HCT116 (cell line): Measurements from ENCODE around the gene METTL27. TPM values are rescaled to one million over a fixed set of nuclear protein-coding genes. Genes with fewer than 3 reads are reported as not detected.

Source experiments
- ATAC-seq: fragments of 200-7000 bp; cut with Tn5 transposase; 2 replicates; pipeline ENCODE4 v1.9.1; 2020; ENCODE audit warnings: mild to moderate bottlenecking, moderate library complexity
- BruUV-seq: library from RNA; stranded (reverse); fragments of 400-500 nt; replicated peaks from 2 replicates; lab custom pipeline; 2021; lab: Mats Ljungman, UMichigan
- CTCF ChIA-PET: fragments of 300-600 bp; sonication (Branson Sonifier 250); formaldehyde crosslinking; loops from one replicate; lab custom pipeline; 2021; ENCODE audit warnings: antibody characterized with exemption; lab: Charles Lee
- POLR2A ChIA-PET: fragments of 300-600, 350-600 bp; sonication (Branson Sonifier 250); formaldehyde crosslinking; loops from one replicate; lab custom pipeline; 2021; ENCODE audit warnings: antibody characterized with exemption; lab: Charles Lee
- RAD21 ChIA-PET, 2 experiments: fragments of 300-600 bp; sonication (Branson Sonifier 250); formaldehyde crosslinking; loops; one replicate each; lab custom pipeline; 2023; ENCODE audit warnings: low total read pairs in 2 of 2; ENCODE audit not compliant: uncharacterized antibody in 2 of 2, unreplicated experiment in 2 of 2, low non-redundant PET in 1 of 2; lab: Charles Lee
- DNase-seq: peaks from one replicate; pipeline ENCODE4 v3.0.0-alpha.2; 2010; ENCODE audit warnings: low read depth, low spot score
- H2AFZ ChIP-seq: fragments of 200-600 bp; shearing (Covaris generic), sonication (generic); 2 replicates; pipeline ENCODE4 v1.6.1; 2017; ENCODE audit warnings: low read depth, mixed run types, mixed read lengths, antibody characterized with exemption, low read length; ENCODE audit not compliant: poor library complexity, severe bottlenecking
- H3K27ac ChIP-seq: 2 replicates; pipeline ENCODE4 v1.5.1; 2012; ENCODE audit warnings: low read depth, low read length
- H3K27me3 ChIP-seq: fragments of 200-600 bp; sonication (generic); 2 replicates; pipeline ENCODE4 v1.6.1; 2016; ENCODE audit warnings: mixed run types, low read length, mixed read lengths; ENCODE audit not compliant: insufficient read depth
- H3K36me3 ChIP-seq, 2 experiments: fragments of 200-500 bp in 1 of 2; fragments of 200-600 bp in 1 of 2; sonication (Bioruptor generic) in 1 of 2; sonication (generic) in 1 of 2; 2 replicates each; pipeline versions ENCODE4 v1.5.1 to v1.6.1; 2014 to 2016; ENCODE audit warnings: low read length in 2 of 2, inconsistent platforms in 1 of 2, mixed read lengths in 1 of 2, mixed run types in 1 of 2; ENCODE audit not compliant: insufficient read depth in 2 of 2, control insufficient read depth in 1 of 2
- H3K4me1 ChIP-seq, 2 experiments: fragments of 200-600 bp in 1 of 2; sonication (generic) in 1 of 2; 2 replicates each; pipeline versions ENCODE4 v1.5.1 to v1.6.1; 2012 to 2017; ENCODE audit warnings: low read length in 2 of 2, inconsistent platforms in 1 of 2, mild to moderate bottlenecking in 1 of 2, mixed read lengths in 1 of 2, mixed run types in 1 of 2, moderate library complexity in 1 of 2; ENCODE audit not compliant: insufficient read depth in 2 of 2, control insufficient read depth in 1 of 2
- H3K4me2 ChIP-seq: fragments of 200-600 bp; sonication (generic); 2 replicates; pipeline ENCODE4 v1.6.1; 2017; ENCODE audit warnings: mixed run types, low read length, mixed read lengths
- H3K4me3 ChIP-seq, 2 experiments: fragments of 200-600 bp in 1 of 2; sonication (generic) in 1 of 2; replicated peaks in 1 of 2; 2 replicates each; pipeline ENCODE4 v1.5.1; 2011 to 2016; ENCODE audit warnings: low read length in 2 of 2, control low read depth in 1 of 2, low read depth in 1 of 2, mild to moderate bottlenecking in 1 of 2, mixed read lengths in 1 of 2, mixed run types in 1 of 2
- H3K79me2 ChIP-seq: fragments of 200-600 bp; sonication (generic); 2 replicates; pipeline ENCODE4 v1.6.1; 2017; ENCODE audit warnings: mild to moderate bottlenecking, mixed run types, low read length, moderate library complexity, mixed read lengths; ENCODE audit not compliant: insufficient read depth
- H3K9ac ChIP-seq: fragments of 200-600 bp; sonication (generic); 2 replicates; pipeline ENCODE4 v1.6.1; 2016; ENCODE audit warnings: low read length, mixed read lengths
- H3K9me2 ChIP-seq: fragments of 200-600 bp; sonication (generic), shearing (Covaris generic); 2 replicates; pipeline ENCODE4 v1.6.1; 2017; ENCODE audit warnings: mixed run types, mild to moderate bottlenecking, moderate library complexity; ENCODE audit not compliant: insufficient read depth
- H3K9me3 ChIP-seq, 2 experiments: fragments of 200-500 bp in 1 of 2; fragments of 200-600 bp in 1 of 2; sonication (Bioruptor generic) in 1 of 2; sonication (generic) in 1 of 2; 2 replicates each; pipeline ENCODE4 v1.6.1; 2014 to 2017; ENCODE audit warnings: low read length in 2 of 2, mixed read lengths in 2 of 2, inconsistent platforms in 1 of 2, low read depth in 1 of 2, mild to moderate bottlenecking in 1 of 2, mixed run types in 1 of 2, moderate library complexity in 1 of 2; ENCODE audit not compliant: control insufficient read depth in 1 of 2, insufficient read depth in 1 of 2
- H4K20me1 ChIP-seq: fragments of 200-600 bp; sonication (generic), shearing (Covaris generic); 2 replicates; pipeline ENCODE4 v1.6.1; 2017; ENCODE audit warnings: mixed run types, mild to moderate bottlenecking, moderate library complexity; ENCODE audit not compliant: insufficient read depth
- ATF3 ChIP-seq: IDR thresholded peaks from 2 replicates; pipeline ENCODE4 v1.6.1; 2012
- CEBPB ChIP-seq: IDR thresholded peaks from 2 replicates; pipeline ENCODE4 v1.6.1; 2012; ENCODE audit warnings: low read depth
- EGR1 ChIP-seq: IDR thresholded peaks from 2 replicates; pipeline ENCODE4 v1.6.1; 2012; ENCODE audit warnings: low read depth
- ELF1 ChIP-seq: IDR thresholded peaks from 2 replicates; pipeline ENCODE4 v1.6.1; 2012; ENCODE audit warnings: low read depth, borderline replicate concordance
- EZH2phosphoT487 ChIP-seq: fragments of 200-600 bp; IDR thresholded peaks from 2 replicates; pipeline ENCODE4 v1.6.1; 2018; ENCODE audit warnings: antibody characterized with exemption, borderline replicate concordance
- FOSL1 ChIP-seq: IDR thresholded peaks from 2 replicates; pipeline ENCODE4 v1.6.1; 2012; ENCODE audit warnings: low read depth
- JUND ChIP-seq: IDR thresholded peaks from 2 replicates; pipeline ENCODE4 v1.6.1; 2012
- SIN3A ChIP-seq: IDR thresholded peaks from 2 replicates; pipeline ENCODE4 v1.6.1; 2012; ENCODE audit warnings: low read depth
- SP1 ChIP-seq: IDR thresholded peaks from 2 replicates; pipeline ENCODE4 v1.6.1; 2012; ENCODE audit warnings: low read depth
- TCF7L2 ChIP-seq: IDR thresholded peaks from 2 replicates; pipeline ENCODE4 v1.7.0; 2011; ENCODE audit warnings: borderline replicate concordance, inconsistent platforms; ENCODE audit not compliant: insufficient read depth, insufficient read length; ENCODE audit errors: extremely low read depth
- YY1 ChIP-seq: IDR thresholded peaks from 2 replicates; pipeline ENCODE4 v1.6.1; 2011; ENCODE audit warnings: low read length, low read depth, moderate library complexity, mild to moderate bottlenecking; ENCODE audit not compliant: insufficient replicate concordance; ENCODE audit errors: extremely low read depth
- ZNF274 ChIP-seq: fragments of 200-500 bp; sonication (Bioruptor generic); IDR thresholded peaks from 2 replicates; pipeline ENCODE4 v1.6.1; 2014; ENCODE audit warnings: mild to moderate bottlenecking, low read depth, low read length, inconsistent platforms
- intact Hi-C: fragments of 100-400 bp; cut with micrococcal nuclease; formaldehyde crosslinking; loops from 2 replicates; pipeline ENCODE4 v1.10.0; 2022
- total RNA-seq: library from RNA; stranded (reverse); gene quantifications from one replicate; pipeline ENCODE4 v1.2.1, GENCODE V29; 2021; ENCODE audit not compliant: unreplicated experiment
- TF ChIP-seq, protein P1 (sequence below): IDR thresholded peaks from 2 replicates; pipeline ENCODE4 v1.6.1; 2012; ENCODE audit warnings: low read depth
- TF ChIP-seq, protein P2 (sequence below): IDR thresholded peaks from 2 replicates; pipeline ENCODE4 v1.6.1; 2011; ENCODE audit warnings: mild to moderate bottlenecking, low read length, moderate library complexity; ENCODE audit not compliant: insufficient replicate concordance; ENCODE audit errors: extremely low read depth

The METTL27 gene
- total RNA-seq, 1 experiment from 2014 or later: 30.4 TPM

GRCh38 chr7:73864981-73865711 is 22.8 kb upstream of the METTL27 start (continued):
- TF ChIP-seq, protein P1, sequence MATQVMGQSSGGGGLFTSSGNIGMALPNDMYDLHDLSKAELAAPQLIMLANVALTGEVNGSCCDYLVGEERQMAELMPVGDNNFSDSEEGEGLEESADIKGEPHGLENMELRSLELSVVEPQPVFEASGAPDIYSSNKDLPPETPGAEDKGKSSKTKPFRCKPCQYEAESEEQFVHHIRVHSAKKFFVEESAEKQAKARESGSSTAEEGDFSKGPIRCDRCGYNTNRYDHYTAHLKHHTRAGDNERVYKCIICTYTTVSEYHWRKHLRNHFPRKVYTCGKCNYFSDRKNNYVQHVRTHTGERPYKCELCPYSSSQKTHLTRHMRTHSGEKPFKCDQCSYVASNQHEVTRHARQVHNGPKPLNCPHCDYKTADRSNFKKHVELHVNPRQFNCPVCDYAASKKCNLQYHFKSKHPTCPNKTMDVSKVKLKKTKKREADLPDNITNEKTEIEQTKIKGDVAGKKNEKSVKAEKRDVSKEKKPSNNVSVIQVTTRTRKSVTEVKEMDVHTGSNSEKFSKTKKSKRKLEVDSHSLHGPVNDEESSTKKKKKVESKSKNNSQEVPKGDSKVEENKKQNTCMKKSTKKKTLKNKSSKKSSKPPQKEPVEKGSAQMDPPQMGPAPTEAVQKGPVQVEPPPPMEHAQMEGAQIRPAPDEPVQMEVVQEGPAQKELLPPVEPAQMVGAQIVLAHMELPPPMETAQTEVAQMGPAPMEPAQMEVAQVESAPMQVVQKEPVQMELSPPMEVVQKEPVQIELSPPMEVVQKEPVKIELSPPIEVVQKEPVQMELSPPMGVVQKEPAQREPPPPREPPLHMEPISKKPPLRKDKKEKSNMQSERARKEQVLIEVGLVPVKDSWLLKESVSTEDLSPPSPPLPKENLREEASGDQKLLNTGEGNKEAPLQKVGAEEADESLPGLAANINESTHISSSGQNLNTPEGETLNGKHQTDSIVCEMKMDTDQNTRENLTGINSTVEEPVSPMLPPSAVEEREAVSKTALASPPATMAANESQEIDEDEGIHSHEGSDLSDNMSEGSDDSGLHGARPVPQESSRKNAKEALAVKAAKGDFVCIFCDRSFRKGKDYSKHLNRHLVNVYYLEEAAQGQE: no peak
- TF ChIP-seq ELF1 (no peak), TCF7L2 (no peak)
- TF ChIP-seq, all 23 proteins: peak for 0

DNA sequence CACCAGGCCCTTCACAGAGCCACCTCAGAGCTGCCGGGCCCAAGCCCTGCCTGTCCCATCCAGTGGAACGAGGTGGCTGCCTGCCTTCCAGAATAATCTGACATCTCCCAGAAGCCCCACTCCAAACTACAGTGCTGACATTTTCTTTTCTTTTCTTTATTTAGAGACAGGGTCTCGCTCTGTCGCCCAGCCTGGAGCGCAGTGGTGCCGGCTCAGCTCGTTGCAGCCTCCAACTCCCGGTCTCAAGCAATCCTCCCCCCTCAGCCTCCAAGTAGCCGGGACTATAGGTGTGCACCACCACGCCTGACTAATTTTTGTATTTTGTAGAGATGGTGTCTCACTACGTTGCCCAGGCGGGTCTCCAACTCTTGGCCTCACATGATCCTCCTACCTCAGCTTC is 19.0 kb upstream of the METTL27 start:
- no peaks in the 10 kb centered on the region for H3K9me3 ChIP-seq

More for the DNA sequence above, 19.0 kb upstream of the METTL27 start:
- Histone ChIP-seq H3K27ac (no peak overlapping the region), H3K4me2 (no peak overlapping the region), H3K27me3 (no peaks in the 10 kb centered on the region), H3K9me2 (no peaks in the 10 kb centered on the region), H3K79me2 (no peaks in the 10 kb centered on the region), H3K4me1 (peaks cover 0 to 20% of the 10 kb centered on the region in 2 experiments; a peak in 3 of 4 replicates), H3K4me3 (no peak overlapping the region), H3K9ac (no peak overlapping the region), H3K36me3 (no peaks in the 10 kb centered on the region), H4K20me1 (no peaks in the 10 kb centered on the region), H2AFZ (no peak overlapping the region)
- ChIA-PET POLR2A (no interaction called here), RAD21 (no interaction called here), CTCF (no interaction called here)
- TF ChIP-seq YY1 (no peak), ATF3 (no peak), CEBPB (no peak), EZH2phosphoT487 (no peak), EGR1 (no peak), TCF7L2 (no peak), ELF1 (no peak), SP1 (no peak), JUND (no peak), ZNF274 (no peak), FOSL1 (no peak), SIN3A (no peak)
- TF ChIP-seq, protein P2, sequence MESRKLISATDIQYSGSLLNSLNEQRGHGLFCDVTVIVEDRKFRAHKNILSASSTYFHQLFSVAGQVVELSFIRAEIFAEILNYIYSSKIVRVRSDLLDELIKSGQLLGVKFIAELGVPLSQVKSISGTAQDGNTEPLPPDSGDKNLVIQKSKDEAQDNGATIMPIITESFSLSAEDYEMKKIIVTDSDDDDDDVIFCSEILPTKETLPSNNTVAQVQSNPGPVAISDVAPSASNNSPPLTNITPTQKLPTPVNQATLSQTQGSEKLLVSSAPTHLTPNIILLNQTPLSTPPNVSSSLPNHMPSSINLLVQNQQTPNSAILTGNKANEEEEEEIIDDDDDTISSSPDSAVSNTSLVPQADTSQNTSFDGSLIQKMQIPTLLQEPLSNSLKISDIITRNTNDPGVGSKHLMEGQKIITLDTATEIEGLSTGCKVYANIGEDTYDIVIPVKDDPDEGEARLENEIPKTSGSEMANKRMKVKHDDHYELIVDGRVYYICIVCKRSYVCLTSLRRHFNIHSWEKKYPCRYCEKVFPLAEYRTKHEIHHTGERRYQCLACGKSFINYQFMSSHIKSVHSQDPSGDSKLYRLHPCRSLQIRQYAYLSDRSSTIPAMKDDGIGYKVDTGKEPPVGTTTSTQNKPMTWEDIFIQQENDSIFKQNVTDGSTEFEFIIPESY: no peak
- TF ChIP-seq, protein P1: no peak
- BruUV-seq: no TSS peak
- no peak for ATAC-seq
- intact Hi-C loops: no loop called here
- DNase-seq: no peak
